Activated CD8-positive, alpha-beta memory T cell treated with anti-CD3 and anti-CD28 coated beads for 1 hour (primary cell): ENCODE results near the gene SHLD1.
"Not testable (repeated sequence)": the region's sequence is repeated elsewhere in the genome, so short reads cannot be mapped to it uniquely, and the experiment has no call there.

Experiments used
- DNase-seq, 2 donors: peaks; one replicate each; pipeline ENCODE4 v3.0.0-alpha.2; 2020; ENCODE audit warnings: low read depth in 1 of 2; ENCODE audit errors: extremely low read depth in 1 of 2

The SHLD1 gene

DNA sequence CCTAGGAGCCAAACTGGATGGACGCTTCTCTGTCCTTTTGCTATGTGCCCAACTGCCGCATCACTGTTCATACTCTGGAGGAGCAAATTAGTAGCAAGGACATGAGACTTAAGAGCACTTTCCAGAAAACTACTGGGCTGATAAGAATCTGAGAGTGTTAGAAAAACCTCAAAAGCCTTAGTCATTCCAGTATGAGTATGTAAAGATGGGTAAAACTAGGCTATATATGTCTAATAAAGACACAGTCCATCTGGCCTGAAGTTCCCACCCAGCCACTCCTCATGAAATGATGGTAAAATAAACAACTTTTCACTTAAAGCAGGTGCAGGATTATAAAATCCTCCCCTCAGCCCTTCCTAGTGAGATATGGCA lies 30.6 kb downstream of the SHLD1 start:
- no peak for DNase-seq

- DNase-seq: not testable (repeated sequence)
These were observed 31.2 kb downstream of the SHLD1 start for GRCh38 chr20:5781367-5781766.

- DNase-seq: no peak
These were observed 31.9 kb downstream of the SHLD1 start for GRCh38 chr20:5781798-5782750.

GRCh38 chr20:5784735-5785134 lies 34.5 kb downstream of the SHLD1 start:
- DNase-seq: no peak

DNA sequence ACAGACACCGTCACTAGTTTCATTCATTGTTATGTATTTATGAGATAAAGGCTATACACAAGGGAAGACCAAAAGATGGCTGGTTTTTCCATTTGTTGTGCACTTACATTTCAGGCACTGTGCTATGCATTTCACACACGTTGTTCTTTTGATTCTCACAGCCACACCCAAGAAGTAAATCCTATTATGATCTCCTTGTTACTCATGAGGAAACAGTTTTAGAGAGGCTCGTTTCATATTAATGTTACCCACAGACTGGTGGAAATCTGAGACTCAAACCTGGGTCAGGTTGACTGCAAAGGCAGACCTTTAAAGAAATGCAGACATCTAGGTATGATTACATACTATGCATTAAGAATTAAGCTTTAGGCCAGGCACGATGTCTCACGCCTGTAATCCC lies 34.9 kb downstream of the SHLD1 start:
- DNase-seq: no peak

GRCh38 chr20:5786930-5787795 lies 37.0 kb downstream of the SHLD1 start:
- DNase-seq: no peak

GRCh38 chr20:5787796-5788165 lies 37.6 kb downstream of the SHLD1 start:
- no peak for DNase-seq

- peak; percentile 43 to 67 for DNase-seq
These were observed 38.2 kb downstream of the SHLD1 start for GRCh38 chr20:5788385-5788895.

DNA sequence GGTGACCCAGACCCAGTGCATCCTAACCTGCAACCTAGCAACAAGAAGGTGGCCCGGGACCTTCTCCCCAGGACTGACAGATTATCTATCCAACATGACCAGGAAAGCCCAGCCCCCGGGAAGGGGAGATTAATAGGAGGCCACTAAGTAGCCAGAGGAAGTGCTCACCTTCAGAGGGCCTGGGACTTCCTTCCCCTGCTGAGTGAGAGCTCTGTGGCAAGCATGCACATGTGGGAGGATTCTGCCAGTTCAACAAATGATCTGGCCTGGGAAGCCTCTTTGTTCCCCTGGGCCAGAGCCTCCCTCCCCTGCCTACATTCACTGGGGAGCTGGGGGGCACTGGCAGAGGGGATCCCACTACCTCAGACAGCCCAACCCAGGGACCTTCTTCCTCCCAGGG lies 39.6 kb downstream of the SHLD1 start:
- no peak for DNase-seq

- no peak for DNase-seq
These were observed 43.7 kb downstream of the SHLD1 start for GRCh38 chr20:5793916-5794315.

DNA sequence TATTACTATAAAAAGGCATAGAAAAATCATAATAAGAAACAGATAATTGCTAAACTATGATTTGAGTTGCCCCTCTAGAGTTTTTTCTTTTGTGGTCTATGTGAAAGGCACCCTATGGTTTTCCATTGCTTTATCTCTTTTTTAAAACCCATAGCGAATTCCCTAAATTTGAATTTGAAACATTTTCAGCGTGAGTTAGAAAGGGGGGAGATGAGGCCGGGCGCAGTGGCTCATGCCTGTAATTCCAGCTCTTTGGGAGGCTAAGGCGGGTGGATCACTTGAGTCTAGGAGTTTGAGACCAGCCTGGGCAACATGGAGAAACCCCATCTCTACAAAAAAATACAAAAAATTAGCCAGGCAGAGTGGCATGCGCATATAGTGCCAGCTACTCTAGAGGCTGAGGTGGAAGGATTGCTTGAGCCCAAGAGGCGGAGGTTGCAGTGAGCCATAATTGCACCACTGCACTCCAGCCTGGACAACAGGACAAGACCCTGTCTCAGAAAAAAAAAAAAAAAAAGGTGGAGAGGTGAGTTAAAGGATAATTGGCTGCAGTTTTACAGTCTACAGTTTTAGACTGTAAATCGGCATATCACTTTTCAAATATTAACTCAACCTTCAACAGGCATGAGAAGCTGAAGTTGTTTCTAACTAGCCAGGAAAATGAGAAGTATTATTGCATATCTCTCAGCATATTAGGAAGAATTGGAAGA lies 46.3 kb downstream of the SHLD1 start:
- DNase-seq: no peak

- DNase-seq: no peak
These were observed 47.0 kb downstream of the SHLD1 start for GRCh38 chr20:5797165-5797564.

DNA sequence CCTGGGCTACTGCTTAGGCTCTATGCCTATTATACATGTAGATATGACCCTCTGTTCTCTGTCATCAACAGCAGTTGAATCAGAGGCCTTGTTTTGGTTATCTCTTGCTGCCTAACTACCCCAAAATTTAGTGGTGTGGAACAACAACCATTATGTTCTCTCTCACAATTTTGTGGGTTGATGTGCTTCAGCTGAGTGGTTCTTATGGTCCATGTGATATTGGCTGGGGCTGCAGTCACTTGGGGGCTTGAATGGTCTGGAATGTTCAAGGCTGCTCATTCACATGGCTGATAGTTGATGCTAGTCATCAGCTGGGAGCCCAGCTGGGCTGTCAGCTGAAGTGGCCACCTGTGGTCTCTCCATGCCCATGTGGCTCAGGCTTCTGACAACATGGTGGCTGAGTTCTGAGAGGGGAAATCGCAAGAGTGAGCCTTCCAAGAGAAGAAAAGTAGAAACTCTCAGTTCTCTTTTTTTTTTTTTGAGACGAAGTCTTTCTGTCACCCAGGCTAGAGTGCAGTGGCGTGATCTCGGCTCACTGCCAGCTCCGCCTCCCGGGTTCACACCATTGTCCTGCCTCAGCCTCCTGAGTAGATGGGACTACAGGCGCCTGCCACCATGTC lies 47.8 kb downstream of the SHLD1 start:
- no peak for DNase-seq

DNA sequence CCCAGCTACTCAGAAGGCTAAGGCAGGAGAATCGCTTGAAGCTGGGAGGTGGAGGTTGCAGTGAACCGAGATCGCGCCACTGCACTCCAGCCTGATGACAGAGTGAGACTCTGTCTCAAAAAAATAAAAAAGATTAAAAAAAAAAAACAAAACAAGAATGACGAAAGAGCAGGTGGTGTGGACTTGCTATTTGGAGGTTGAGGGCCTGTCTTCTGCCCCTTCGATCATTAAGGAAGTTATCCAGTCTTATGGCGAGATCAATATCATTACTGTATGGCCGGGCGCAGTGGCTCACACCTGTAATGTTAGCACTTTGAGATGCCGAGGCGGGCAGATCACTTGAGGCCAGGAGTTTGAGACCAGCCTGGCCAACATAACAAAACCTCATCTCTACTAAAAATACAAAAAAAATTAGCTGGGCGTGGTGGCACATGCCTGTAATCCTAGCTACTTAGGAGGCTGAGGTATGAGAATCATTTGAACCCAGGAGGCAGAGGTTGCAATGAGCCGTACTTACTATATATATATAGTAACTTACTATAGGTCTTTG lies 53.6 kb downstream of the SHLD1 start:
- not testable (repeated sequence) for DNase-seq

- DNase-seq: no peak
These were observed 56.5 kb downstream of the SHLD1 start for GRCh38 chr20:5806457-5807263.

DNA sequence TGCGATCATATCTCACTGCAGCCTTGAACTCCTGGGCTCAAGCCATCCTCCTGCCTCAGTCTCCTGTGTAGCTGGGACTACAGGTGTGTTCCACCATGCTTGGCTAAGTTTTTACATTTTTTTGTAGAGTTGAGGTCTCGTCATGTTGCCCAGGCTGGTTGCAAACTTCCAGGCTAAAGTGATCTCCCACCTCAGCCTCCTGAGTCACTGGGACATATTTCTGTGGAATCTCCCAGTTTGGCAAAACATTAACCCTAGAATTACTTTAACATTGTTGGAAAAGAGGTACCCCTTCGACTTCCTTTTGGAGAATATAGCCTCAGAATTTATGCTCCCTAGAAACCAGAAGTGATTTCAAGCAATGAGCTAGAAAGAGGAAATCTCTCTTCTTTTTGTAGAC lies 57.2 kb downstream of the SHLD1 start:
- no peak for DNase-seq

- DNase-seq: no peak
These were observed 58.7 kb downstream of the SHLD1 start for GRCh38 chr20:5808901-5809300.

- DNase-seq: no peak
These were observed 59.3 kb downstream of the SHLD1 start for GRCh38 chr20:5809495-5809894.

- no peak for DNase-seq
These were observed 60.7 kb downstream of the SHLD1 start for GRCh38 chr20:5810800-5811422.
